SU-DHL-6 (cell line): Measurements from ENCODE around the gene RTN4R.

Experiments
- H2AFZ ChIP-seq: fragments of 200-600 bp; sonication (generic); 2 replicates; pipeline ENCODE4 v1.6.1; 2014; ENCODE audit warnings: low read depth, mild to moderate bottlenecking, moderate library complexity, mixed read lengths, antibody characterized with exemption, low read length; ENCODE audit not compliant: severe bottlenecking
- H3F3A ChIP-seq: fragments of 200-600 bp; shearing (Covaris generic); 2 replicates; pipeline ENCODE4 v1.6.0; 2016; ENCODE audit warnings: antibody characterized with exemption, mild to moderate bottlenecking; ENCODE audit not compliant: insufficient read depth
- H3K27ac ChIP-seq: fragments of 200-600 bp; sonication (generic); 2 replicates; pipeline ENCODE4 v1.5.1; 2016; ENCODE audit warnings: low read depth, mild to moderate bottlenecking, low read length, moderate library complexity, mixed read lengths
- H3K27me3 ChIP-seq: fragments of 200-600 bp; sonication (generic), shearing (Covaris generic); 2 replicates; pipeline ENCODE4 v1.6.0; 2014; ENCODE audit warnings: mild to moderate bottlenecking, low read length
- H3K36me3 ChIP-seq: fragments of 200-600 bp; sonication (generic); 2 replicates; pipeline ENCODE4 v1.6.1; 2014; ENCODE audit warnings: mild to moderate bottlenecking, low read length, mixed read lengths
- H3K4me2 ChIP-seq: fragments of 300-600, 200-600 bp; shearing (Covaris generic), sonication (generic); 2 replicates; pipeline ENCODE4 v1.6.0; 2014; ENCODE audit warnings: low read length, low read depth, mild to moderate bottlenecking; ENCODE audit not compliant: poor library complexity, severe bottlenecking
- H3K4me3 ChIP-seq: fragments of 200-600 bp; sonication (generic); 2 replicates; pipeline ENCODE4 v1.5.1; 2014; ENCODE audit warnings: antibody characterized with exemption, low read length, mild to moderate bottlenecking, mixed read lengths; ENCODE audit not compliant: insufficient read depth, poor library complexity, severe bottlenecking
- H3K79me2 ChIP-seq: fragments of 200-600 bp; sonication (generic); 2 replicates; pipeline ENCODE4 v1.6.1; 2014; ENCODE audit warnings: mild to moderate bottlenecking, low read length, moderate library complexity; ENCODE audit not compliant: insufficient read depth
- H3K9ac ChIP-seq: fragments of 200-600 bp; sonication (generic); 2 replicates; pipeline ENCODE4 v1.7.0; 2014; ENCODE audit warnings: mild to moderate bottlenecking, low read length
- H3K9me2 ChIP-seq: fragments of 200-600 bp; sonication (generic); replicated peaks from 2 replicates; pipeline ENCODE4 v1.6.1; 2014; ENCODE audit warnings: low read length; ENCODE audit not compliant: insufficient read depth
- H3K9me3 ChIP-seq: fragments of 200-600 bp; sonication (generic); 2 replicates; pipeline ENCODE4 v1.6.1; 2014; ENCODE audit warnings: low read length, mixed read lengths; ENCODE audit not compliant: insufficient read depth
- H4K20me1 ChIP-seq: fragments of 200-600 bp; sonication (generic); 2 replicates; pipeline ENCODE4 v1.6.1; 2014; ENCODE audit warnings: low read depth, mild to moderate bottlenecking, antibody characterized with exemption, low read length, moderate library complexity, mixed read lengths
- CTCF ChIP-seq: fragments of 200-600 bp; sonication (generic); IDR thresholded peaks from one replicate; pipeline ENCODE4 v1.5.1; 2017; ENCODE audit warnings: antibody characterized with exemption, mild to moderate bottlenecking, low read length, moderate library complexity; ENCODE audit not compliant: insufficient read depth, poor library complexity, severe bottlenecking
- EZH2phosphoT487 ChIP-seq: fragments of 200-600 bp; sonication (generic), shearing (Covaris generic); conservative IDR thresholded peaks from 2 replicates; pipeline ENCODE4 v1.6.1; 2018; ENCODE audit warnings: mild to moderate bottlenecking, antibody characterized with exemption, low read length, moderate library complexity, mixed read lengths

Gene RTN4R

GRCh38 chr22:20238901-20239675 lies 29.0 kb downstream of the RTN4R start:
- H3K27ac ChIP-seq: no peak overlapping the region
- H3K27me3 ChIP-seq: no peaks in the 10 kb centered on the region
- H4K20me1 ChIP-seq: no peaks in the 10 kb centered on the region
- no peak overlapping the region for H3K4me2 ChIP-seq
- H3K9me3 ChIP-seq: no peaks in the 10 kb centered on the region
- no peak overlapping the region for H3K9ac ChIP-seq
- no peak overlapping the region for H3K4me3 ChIP-seq
- H3F3A ChIP-seq: no peaks in the 10 kb centered on the region
- TF ChIP-seq EZH2phosphoT487 (no peak), CTCF (no peak)
- no peaks in the 10 kb centered on the region for H3K79me2 ChIP-seq
- no peak overlapping the region for H2AFZ ChIP-seq
- no peaks in the 10 kb centered on the region for H3K36me3 ChIP-seq
- H3K9me2 ChIP-seq: no peaks in the 10 kb centered on the region

- H3K9me2 ChIP-seq: no peaks in the 10 kb centered on the region
- no peak overlapping the region for H3K27ac ChIP-seq
- H3K4me2 ChIP-seq: no peak overlapping the region
- H3K9ac ChIP-seq: no peak overlapping the region
- H3K27me3 ChIP-seq: no peaks in the 10 kb centered on the region
- no peaks in the 10 kb centered on the region for H3K9me3 ChIP-seq
- H3K79me2 ChIP-seq: no peaks in the 10 kb centered on the region
- H3K36me3 ChIP-seq: no peaks in the 10 kb centered on the region
- H4K20me1 ChIP-seq: no peaks in the 10 kb centered on the region
- H3K4me3 ChIP-seq: no peak overlapping the region
- no peaks in the 10 kb centered on the region for H3F3A ChIP-seq
- TF ChIP-seq EZH2phosphoT487 (no peak), CTCF (no peak)
- H2AFZ ChIP-seq: no peak overlapping the region
These were observed 29.6 kb downstream of the RTN4R start for GRCh38 chr22:20238536-20238900.

- Histone ChIP-seq H3K9ac (no peak overlapping the region), H3K9me2 (no peaks in the 10 kb centered on the region)
These were observed 30.4 kb downstream of the RTN4R start for GRCh38 chr22:20237480-20238440.

More at GRCh38 chr22:20237480-20238440, 30.4 kb downstream of the RTN4R start:
- TF ChIP-seq EZH2phosphoT487: no peak
- TF ChIP-seq CTCF: no peak
- Histone ChIP-seq H3F3A (no peaks in the 10 kb centered on the region), H4K20me1 (no peaks in the 10 kb centered on the region), H2AFZ (no peak overlapping the region), H3K27ac (no peak overlapping the region), H3K4me2 (no peak overlapping the region), H3K9me3 (no peaks in the 10 kb centered on the region), H3K36me3 (no peaks in the 10 kb centered on the region), H3K79me2 (no peaks in the 10 kb centered on the region), H3K27me3 (no peaks in the 10 kb centered on the region), H3K4me3 (no peak overlapping the region)
